ENCODE data around the gene SLC9A1.

The SLC9A1 gene

DNA sequence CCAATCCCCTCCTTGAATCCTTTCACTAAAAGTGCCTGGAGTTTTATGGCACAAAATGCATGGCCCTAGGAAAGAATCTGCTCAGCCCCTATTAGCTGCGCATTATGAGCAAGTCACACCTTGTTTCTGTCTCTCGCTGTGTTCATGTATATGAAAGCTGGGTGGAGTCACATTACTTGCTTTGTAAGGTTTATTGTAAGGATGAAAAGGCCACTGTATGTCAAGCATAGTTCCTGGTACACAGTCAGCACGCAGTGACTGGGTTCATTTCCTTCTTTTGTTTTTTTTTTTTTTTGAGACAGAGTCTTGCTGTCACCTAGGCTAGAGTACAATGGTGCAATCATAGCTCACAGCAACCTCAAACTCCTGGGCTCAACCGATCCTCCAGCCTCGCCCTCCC, 6.7 kb upstream of the SLC9A1 start:
- Histone ChIP-seq H3K9me3 (ENCODE audit: control insufficient read depth, insufficient read depth, low read depth, low read length) (no peaks in the 10 kb centered on the region), H3K4me1 (ENCODE audit: control insufficient read depth, insufficient read depth, low read length) (no peaks in the 10 kb centered on the region), H3K4me3 (ENCODE audit: low read depth, low read length) (no peak overlapping the region), H3K36me3 (ENCODE audit: control insufficient read depth in 2 of 2, insufficient read depth in 1 of 2, low read length in 2 of 2) (no peaks in the 10 kb centered on the region), H3K27ac (ENCODE audit: extremely low read depth, low read depth, low read length) (no peak overlapping the region)
- POLR2A ChIA-PET, result interaction anchor here (0.7 kb wide), 1 partner anchor 310 kb away, joined by 3 read pairs; no protein-coding TSS in a partner anchor
- CTCF ChIA-PET, result no interaction called here
- TF ChIP-seq GLIS2 (tag by site-specific recombination; IDR thresholded peaks at IDR 0.05) (no peak), TRIM28 (IDR thresholded peaks at IDR 0.05; ENCODE audit: borderline replicate concordance, low read length) (no peak), ZNF585B (tag by site-specific recombination; IDR thresholded peaks at IDR 0.05) (no peak), ZNF335 (tag by site-specific recombination; conservative IDR thresholded peaks at IDR 0.05) (no peak), ZNF768 (tag by site-specific recombination; IDR thresholded peaks at IDR 0.05) (no peak), ZNF404 (tag by site-specific recombination; IDR thresholded peaks at IDR 0.05) (no peak), ZNF600 (tag by site-specific recombination; IDR thresholded peaks at IDR 0.05) (no peak), ZNF596 (tag by site-specific recombination; IDR thresholded peaks at IDR 0.05) (no peak), SCRT2 (tag by site-specific recombination; IDR thresholded peaks at IDR 0.05) (no peak), ZNF626 (tag by site-specific recombination; IDR thresholded peaks at IDR 0.05) (no peak)
- TF ChIP-seq, protein P1, sequence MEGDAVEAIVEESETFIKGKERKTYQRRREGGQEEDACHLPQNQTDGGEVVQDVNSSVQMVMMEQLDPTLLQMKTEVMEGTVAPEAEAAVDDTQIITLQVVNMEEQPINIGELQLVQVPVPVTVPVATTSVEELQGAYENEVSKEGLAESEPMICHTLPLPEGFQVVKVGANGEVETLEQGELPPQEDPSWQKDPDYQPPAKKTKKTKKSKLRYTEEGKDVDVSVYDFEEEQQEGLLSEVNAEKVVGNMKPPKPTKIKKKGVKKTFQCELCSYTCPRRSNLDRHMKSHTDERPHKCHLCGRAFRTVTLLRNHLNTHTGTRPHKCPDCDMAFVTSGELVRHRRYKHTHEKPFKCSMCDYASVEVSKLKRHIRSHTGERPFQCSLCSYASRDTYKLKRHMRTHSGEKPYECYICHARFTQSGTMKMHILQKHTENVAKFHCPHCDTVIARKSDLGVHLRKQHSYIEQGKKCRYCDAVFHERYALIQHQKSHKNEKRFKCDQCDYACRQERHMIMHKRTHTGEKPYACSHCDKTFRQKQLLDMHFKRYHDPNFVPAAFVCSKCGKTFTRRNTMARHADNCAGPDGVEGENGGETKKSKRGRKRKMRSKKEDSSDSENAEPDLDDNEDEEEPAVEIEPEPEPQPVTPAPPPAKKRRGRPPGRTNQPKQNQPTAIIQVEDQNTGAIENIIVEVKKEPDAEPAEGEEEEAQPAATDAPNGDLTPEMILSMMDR (tag by site-specific recombination; IDR thresholded peaks at IDR 0.05), result no peak
- TF ChIP-seq, protein P2, sequence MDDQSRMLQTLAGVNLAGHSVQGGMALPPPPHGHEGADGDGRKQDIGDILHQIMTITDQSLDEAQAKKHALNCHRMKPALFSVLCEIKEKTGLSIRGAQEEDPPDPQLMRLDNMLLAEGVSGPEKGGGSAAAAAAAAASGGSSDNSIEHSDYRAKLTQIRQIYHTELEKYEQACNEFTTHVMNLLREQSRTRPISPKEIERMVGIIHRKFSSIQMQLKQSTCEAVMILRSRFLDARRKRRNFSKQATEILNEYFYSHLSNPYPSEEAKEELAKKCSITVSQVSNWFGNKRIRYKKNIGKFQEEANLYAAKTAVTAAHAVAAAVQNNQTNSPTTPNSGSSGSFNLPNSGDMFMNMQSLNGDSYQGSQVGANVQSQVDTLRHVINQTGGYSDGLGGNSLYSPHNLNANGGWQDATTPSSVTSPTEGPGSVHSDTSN (CRISPR knock-in tag; IDR thresholded peaks at IDR 0.05), result no peak

DNA sequence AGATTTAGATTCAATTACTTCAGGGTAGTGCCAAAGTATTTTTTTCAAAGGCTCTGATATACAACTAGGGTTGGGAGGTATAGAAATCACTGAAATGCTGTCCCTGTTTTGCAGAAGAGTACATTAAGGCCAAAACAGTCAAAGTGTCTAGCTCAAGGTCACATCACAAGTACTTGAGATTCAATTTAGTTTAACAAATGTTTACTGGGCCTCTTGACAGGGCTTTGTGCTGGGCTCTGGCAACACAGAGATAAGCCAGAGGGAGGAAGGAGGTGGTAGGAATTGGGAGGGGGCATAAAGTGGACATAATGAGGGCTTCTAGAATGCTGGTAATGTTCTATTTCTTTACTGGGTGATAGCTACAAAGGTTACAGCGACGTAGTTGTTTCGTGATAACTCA, 2.3 kb upstream of the SLC9A1 start:
- Histone ChIP-seq H3K9me3 (ENCODE audit: control insufficient read depth, insufficient read depth, low read depth, low read length) (no peaks in the 10 kb centered on the region), H3K27ac (ENCODE audit: extremely low read depth, low read depth, low read length) (no peak overlapping the region), H3K4me3 (ENCODE audit: low read depth, low read length) (no peak overlapping the region), H3K4me1 (ENCODE audit: control insufficient read depth, insufficient read depth, low read length) (peaks cover 4% of the 10 kb centered on the region; the same call in 1 of the 2 replicates), H3K36me3 (ENCODE audit: control insufficient read depth in 2 of 2, insufficient read depth in 1 of 2, low read length in 2 of 2) (peaks cover 0 to 3% of the 10 kb centered on the region in 2 experiments; a peak in 1 of 3 replicates)
- ChIA-PET POLR2A (no interaction called here), CTCF (interaction anchor here (0.5 to 1.5 kb wide), 6 partner anchors 16 to 606 kb away, joined by 3 to 5 read pairs (median 3); no protein-coding TSS in a partner anchor)
- TF ChIP-seq ZNF792 (tag by site-specific recombination; IDR thresholded peaks at IDR 0.05) (no peak), ZNF48 (tag by site-specific recombination; IDR thresholded peaks at IDR 0.05) (no peak), ZNF112 (tag by site-specific recombination; IDR thresholded peaks at IDR 0.05) (no peak), ZNF701 (tag by site-specific recombination; IDR thresholded peaks at IDR 0.05) (no peak), ZNF133 (tag by site-specific recombination; IDR thresholded peaks at IDR 0.05) (no peak), ZSCAN16 (tag by site-specific recombination; IDR thresholded peaks at IDR 0.05) (0 out of 2 replicates have a peak, but pooled peaks have one; percentile 49), ZNF544 (tag by site-specific recombination; IDR thresholded peaks at IDR 0.05) (no peak)
- TF ChIP-seq, protein P3, sequence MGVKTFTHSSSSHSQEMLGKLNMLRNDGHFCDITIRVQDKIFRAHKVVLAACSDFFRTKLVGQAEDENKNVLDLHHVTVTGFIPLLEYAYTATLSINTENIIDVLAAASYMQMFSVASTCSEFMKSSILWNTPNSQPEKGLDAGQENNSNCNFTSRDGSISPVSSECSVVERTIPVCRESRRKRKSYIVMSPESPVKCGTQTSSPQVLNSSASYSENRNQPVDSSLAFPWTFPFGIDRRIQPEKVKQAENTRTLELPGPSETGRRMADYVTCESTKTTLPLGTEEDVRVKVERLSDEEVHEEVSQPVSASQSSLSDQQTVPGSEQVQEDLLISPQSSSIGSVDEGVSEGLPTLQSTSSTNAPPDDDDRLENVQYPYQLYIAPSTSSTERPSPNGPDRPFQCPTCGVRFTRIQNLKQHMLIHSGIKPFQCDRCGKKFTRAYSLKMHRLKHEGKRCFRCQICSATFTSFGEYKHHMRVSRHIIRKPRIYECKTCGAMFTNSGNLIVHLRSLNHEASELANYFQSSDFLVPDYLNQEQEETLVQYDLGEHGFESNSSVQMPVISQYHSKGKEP (tag by site-specific recombination; IDR thresholded peaks at IDR 0.05), result no peak

All from HEK293 (cell line).